ENCODE data around the gene SDR42E2.

The SDR42E2 gene

GRCh38 chr16:22225060-22225459 lies 62.8 kb downstream of the SDR42E2 start:
- H3K9ac ChIP-seq (ENCODE audit: low read length), result no peak overlapping the region

GRCh38 chr16:22229889-22230288 lies 67.6 kb downstream of the SDR42E2 start:
- no peaks in the 10 kb centered on the region for H3K27me3 ChIP-seq (ENCODE audit: control insufficient read depth, insufficient read depth, low read length)
- H3K9me3 ChIP-seq (ENCODE audit: control insufficient read depth, low read length), result no peaks in the 10 kb centered on the region
- peaks cover 24% of the 10 kb centered on the region for H3K4me1 ChIP-seq (ENCODE audit: control insufficient read depth, insufficient read depth, low read length)
- H3K36me3 ChIP-seq (ENCODE audit: control insufficient read depth, insufficient read depth, low read length), result peaks cover 4% of the 10 kb centered on the region
- no peak overlapping the region for H3K9ac ChIP-seq (ENCODE audit: low read length)
- no peak overlapping the region for H3K4me3 ChIP-seq (ENCODE audit: low read length)

More at GRCh38 chr16:22225060-22225459, 62.8 kb downstream of the SDR42E2 start:
- Histone ChIP-seq H3K9me3 (ENCODE audit: control insufficient read depth, low read length) (no peaks in the 10 kb centered on the region), H3K36me3 (ENCODE audit: control insufficient read depth, insufficient read depth, low read length) (peaks cover 2% of the 10 kb centered on the region), H3K27me3 (ENCODE audit: control insufficient read depth, insufficient read depth, low read length) (no peaks in the 10 kb centered on the region), H3K4me1 (ENCODE audit: control insufficient read depth, insufficient read depth, low read length) (no peaks in the 10 kb centered on the region), H3K4me3 (ENCODE audit: low read length) (no peak overlapping the region)

DNA sequence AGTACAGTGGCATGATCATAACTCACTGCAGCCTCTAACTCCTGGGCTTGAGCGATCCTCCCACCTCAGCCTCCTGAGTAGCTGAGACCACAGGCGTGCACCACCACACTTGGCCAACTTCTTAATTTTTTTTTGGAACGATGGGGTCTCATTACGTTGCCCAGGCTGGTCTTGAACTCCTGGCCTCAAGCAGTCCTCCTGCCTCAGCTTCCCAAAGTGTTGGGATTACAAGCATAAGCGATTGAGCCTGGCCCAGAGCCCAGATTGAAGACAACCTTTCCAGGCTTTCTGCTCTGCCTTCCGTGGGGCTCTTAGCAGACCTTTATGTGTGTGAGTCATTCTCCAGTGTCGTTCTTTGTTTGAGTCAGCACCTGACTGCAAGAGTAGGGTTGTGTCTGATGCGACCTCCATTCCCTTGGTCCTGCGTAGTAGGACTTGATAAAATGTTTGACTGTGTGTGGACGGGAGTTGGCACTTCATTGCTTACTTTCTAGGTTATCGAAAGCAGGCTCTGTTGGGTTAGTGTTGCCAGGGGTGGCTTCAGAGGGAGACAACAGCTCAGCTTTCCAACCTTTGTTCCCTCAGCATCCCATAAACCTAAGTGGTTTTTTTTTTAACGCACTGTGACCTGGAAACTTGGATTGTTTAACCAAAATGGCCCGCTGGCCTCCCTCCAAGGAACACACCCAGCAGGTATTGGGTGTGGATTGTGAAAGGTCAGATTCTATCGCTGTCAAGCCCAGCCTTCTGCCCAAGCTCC lies 70.2 kb downstream of the SDR42E2 start:
- Histone ChIP-seq H3K9me3 (ENCODE audit: control insufficient read depth, low read length) (no peaks in the 10 kb centered on the region), H3K36me3 (ENCODE audit: control insufficient read depth, insufficient read depth, low read length) (peaks cover 4% of the 10 kb centered on the region), H3K27me3 (ENCODE audit: control insufficient read depth, insufficient read depth, low read length) (no peaks in the 10 kb centered on the region), H3K9ac (ENCODE audit: low read length) (peak overlapping the region; percentile 16), H3K4me3 (ENCODE audit: low read length) (no peak overlapping the region), H3K4me1 (ENCODE audit: control insufficient read depth, insufficient read depth, low read length) (peaks cover 33% of the 10 kb centered on the region)

DNA sequence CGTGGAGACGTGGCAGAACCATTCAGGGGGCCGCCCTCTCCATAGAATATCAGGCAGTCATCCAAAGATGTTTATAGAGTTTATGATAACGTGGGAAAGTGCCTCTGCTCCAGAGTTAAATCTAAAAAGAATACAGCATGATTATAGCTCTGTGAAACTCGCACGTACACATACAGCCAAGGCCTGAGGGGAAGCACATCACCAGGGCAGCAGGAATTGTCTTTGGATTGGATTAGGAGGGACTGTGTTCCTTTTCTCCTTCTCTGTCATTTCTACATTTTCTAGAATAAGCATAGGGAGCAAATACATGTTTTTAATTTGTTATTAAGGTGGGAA lies 70.7 kb downstream of the SDR42E2 start:
- peak overlapping the region; percentile 60 for H3K9ac ChIP-seq (ENCODE audit: low read length)
- H3K4me3 ChIP-seq (ENCODE audit: low read length), result no peak overlapping the region
- peaks cover 4% of the 10 kb centered on the region for H3K36me3 ChIP-seq (ENCODE audit: control insufficient read depth, insufficient read depth, low read length)
- H3K27me3 ChIP-seq (ENCODE audit: control insufficient read depth, insufficient read depth, low read length), result no peaks in the 10 kb centered on the region
- peaks cover 33% of the 10 kb centered on the region for H3K4me1 ChIP-seq (ENCODE audit: control insufficient read depth, insufficient read depth, low read length)
- H3K9me3 ChIP-seq (ENCODE audit: control insufficient read depth, low read length), result no peaks in the 10 kb centered on the region

DNA sequence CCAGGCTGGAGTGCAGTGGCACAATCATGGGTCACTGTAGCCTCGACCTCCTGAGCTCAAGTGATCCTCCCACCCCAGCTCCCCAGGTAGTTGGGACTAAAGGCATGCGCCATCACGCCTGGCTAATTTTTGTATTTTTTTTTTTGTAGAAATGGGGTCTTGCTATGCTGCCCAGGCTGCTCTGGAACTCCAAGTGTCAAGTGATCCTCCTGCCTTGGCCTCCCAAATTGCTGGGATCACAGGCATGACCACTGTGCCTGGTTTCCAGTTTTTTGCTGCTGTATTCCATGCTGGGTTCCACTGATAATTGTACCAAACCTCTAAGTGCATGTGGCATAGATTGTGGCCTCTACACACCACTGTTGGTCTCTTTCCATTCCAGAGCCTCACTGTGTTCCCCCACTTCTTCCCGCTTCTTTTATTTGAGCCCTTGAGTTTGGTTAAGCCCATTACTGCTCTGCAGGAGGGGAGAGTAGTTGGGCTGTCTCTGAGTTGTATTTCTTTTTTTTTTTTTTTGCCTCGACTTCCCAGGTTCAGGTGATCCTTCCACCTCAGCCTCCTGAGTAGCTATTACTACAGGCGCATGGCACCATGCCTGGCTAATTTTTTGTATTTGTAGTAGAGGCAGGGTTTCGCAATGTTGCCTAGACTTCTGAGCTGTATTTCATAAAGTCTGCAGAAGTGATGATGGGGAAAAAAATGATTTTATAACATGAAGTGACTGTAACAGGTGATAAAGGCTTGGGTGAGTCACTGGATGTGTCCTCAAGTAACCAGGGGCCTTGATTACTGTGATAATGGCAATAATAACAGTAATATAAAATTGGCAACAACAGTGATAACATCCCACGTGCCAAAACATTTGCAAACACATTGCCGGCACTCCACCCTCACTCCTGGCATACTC lies 73.8 kb downstream of the SDR42E2 start:
- Histone ChIP-seq H3K36me3 (ENCODE audit: control insufficient read depth, insufficient read depth, low read length) (no peaks in the 10 kb centered on the region), H3K27me3 (ENCODE audit: control insufficient read depth, insufficient read depth, low read length) (no peaks in the 10 kb centered on the region), H3K4me1 (ENCODE audit: control insufficient read depth, insufficient read depth, low read length) (peaks cover 38% of the 10 kb centered on the region), H3K9ac (ENCODE audit: low read length) (no peak overlapping the region), H3K4me3 (ENCODE audit: low read length) (no peak overlapping the region), H3K9me3 (ENCODE audit: control insufficient read depth, low read length) (no peaks in the 10 kb centered on the region)

DNA sequence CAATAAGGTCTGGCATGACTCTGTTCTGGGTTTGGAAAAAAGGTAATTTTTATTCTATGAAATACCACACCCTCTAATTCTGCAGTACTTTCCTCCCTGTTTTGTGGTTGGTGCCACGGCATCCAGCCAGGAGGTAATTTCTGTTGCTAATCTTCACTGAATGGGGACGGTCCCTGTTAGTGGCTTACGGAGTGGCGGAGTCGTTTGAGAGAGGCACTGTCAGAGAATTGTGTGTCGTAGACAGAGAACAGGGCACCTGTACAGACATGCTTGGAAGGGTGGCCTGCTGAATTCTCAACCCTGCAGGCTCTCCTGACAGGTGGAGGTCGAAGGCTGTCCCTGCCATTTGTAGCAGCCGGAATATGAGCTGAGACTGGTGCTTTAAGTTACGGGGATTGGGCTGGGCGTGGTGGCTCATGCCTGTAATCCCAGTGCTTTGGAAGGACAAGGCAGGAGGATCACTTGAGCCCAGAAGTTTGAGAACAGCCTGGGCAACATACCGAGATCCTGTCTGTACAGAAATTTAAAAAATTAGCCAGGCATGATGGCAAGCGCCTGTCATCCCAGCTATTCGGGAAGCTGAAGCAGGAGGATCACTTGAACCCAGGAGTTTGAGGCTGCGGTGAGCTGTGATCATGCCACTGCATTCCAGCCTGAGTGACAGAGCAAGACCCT lies 77.0 kb downstream of the SDR42E2 start:
- Histone ChIP-seq H3K9me3 (ENCODE audit: control insufficient read depth, low read length) (no peaks in the 10 kb centered on the region), H3K9ac (ENCODE audit: low read length) (no peak overlapping the region), H3K36me3 (ENCODE audit: control insufficient read depth, insufficient read depth, low read length) (no peaks in the 10 kb centered on the region), H3K4me3 (ENCODE audit: low read length) (no peak overlapping the region), H3K27me3 (ENCODE audit: control insufficient read depth, insufficient read depth, low read length) (no peaks in the 10 kb centered on the region), H3K4me1 (ENCODE audit: control insufficient read depth, insufficient read depth, low read length) (peaks cover 15% of the 10 kb centered on the region)

DNA sequence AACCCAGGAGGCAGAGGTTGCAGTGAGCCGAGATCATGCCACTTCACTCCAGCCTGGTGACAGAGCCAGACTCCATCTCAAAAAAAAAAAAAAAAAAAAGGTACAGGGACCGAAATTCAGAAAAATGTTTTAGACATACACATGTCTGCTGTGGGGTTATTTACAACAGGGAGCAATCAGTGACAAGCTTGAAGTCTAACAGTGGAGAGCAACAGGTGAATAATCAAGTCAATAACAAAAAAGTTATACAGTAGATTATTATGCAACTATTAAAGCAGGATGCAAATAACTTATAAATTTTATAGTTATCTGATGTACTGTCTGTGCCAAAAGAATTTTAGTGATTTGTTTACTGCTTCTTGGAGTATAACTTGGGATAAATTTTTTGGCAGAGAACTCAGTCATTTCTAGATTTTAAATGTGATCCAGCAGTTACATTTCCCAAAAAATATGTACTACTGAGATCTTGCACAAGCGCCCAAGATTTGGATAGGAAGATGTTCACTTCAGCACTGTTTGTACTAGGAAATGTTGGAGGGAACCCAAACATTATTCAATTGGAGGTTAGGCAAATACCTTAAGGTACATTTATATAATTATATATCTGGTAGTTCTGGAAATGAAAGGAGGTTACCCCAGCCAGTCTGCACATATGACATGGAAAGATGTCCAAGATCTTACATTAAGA lies 77.9 kb downstream of the SDR42E2 start:
- no peak overlapping the region for H3K4me3 ChIP-seq (ENCODE audit: low read length)
- no peak overlapping the region for H3K9ac ChIP-seq (ENCODE audit: low read length)
- H3K4me1 ChIP-seq (ENCODE audit: control insufficient read depth, insufficient read depth, low read length), result peaks cover 14% of the 10 kb centered on the region
- H3K36me3 ChIP-seq (ENCODE audit: control insufficient read depth, insufficient read depth, low read length), result no peaks in the 10 kb centered on the region
- no peaks in the 10 kb centered on the region for H3K9me3 ChIP-seq (ENCODE audit: control insufficient read depth, low read length)
- no peaks in the 10 kb centered on the region for H3K27me3 ChIP-seq (ENCODE audit: control insufficient read depth, insufficient read depth, low read length)
